H1 (cell line): ENCODE results near the gene KLF18. TPM values are rescaled to one million over a fixed set of nuclear protein-coding genes. Genes with fewer than 3 reads are reported as not detected.

Experiments
- CTCF ChIA-PET: fragments of 300-600 bp; sonication (Branson Sonifier 250); formaldehyde crosslinking; loops from one replicate; lab custom pipeline; 2021; ENCODE audit not compliant: partially characterized antibody; lab: Charles Lee
- POLR2A ChIA-PET: fragments of 300-600 bp; sonication (Branson Sonifier 250); formaldehyde crosslinking; loops from one replicate; lab custom pipeline; 2021; ENCODE audit warnings: inconsistent platforms; ENCODE audit not compliant: partially characterized antibody; lab: Charles Lee
- DNase-seq, 2 experiments: peaks; one replicate each; pipeline versions ENCODE4 v3.0.0 to v3.0.0-alpha.2; 2010 to 2022; ENCODE audit warnings: low spot score in 2 of 2, low read depth in 1 of 2, mixed read lengths in 1 of 2
- FAIRE-seq: peaks from 2 replicates; lab custom pipeline; 2011; peaks lifted over from hg19 to GRCh38; lab: Jason Lieb, UNC
- H2AFZ ChIP-seq: 2 replicates; pipeline ENCODE4 v1.8.1; 2012; ENCODE audit warnings: low read length, inconsistent platforms
- H2AK5ac ChIP-seq: 2 replicates; pipeline ENCODE4 v1.6.1; 2013; ENCODE audit warnings: low read depth, low read length
- H2BK120ac ChIP-seq: replicated peaks from 2 replicates; pipeline ENCODE3; 2013; ENCODE audit warnings: low read depth, low read length, inconsistent platforms
- H2BK12ac ChIP-seq: 2 replicates; pipeline ENCODE4 v1.6.1; 2013; ENCODE audit warnings: low read depth, low read length
- H2BK15ac ChIP-seq: 2 replicates; pipeline ENCODE4 v1.6.1; 2013; ENCODE audit warnings: low read length
- H2BK20ac ChIP-seq: 2 replicates; pipeline ENCODE4 v1.6.1; 2013; ENCODE audit warnings: low read length
- H2BK5ac ChIP-seq: 2 replicates; pipeline ENCODE4 v1.6.1; 2013; ENCODE audit warnings: low read depth, low read length
- H3K14ac ChIP-seq: 2 replicates; pipeline ENCODE4 v1.6.1; 2013; ENCODE audit warnings: inconsistent platforms; ENCODE audit not compliant: insufficient read length
- H3K18ac ChIP-seq: 2 replicates; pipeline ENCODE4 v1.6.1; 2013; ENCODE audit warnings: low read length; ENCODE audit errors: extremely low read depth
- H3K23ac ChIP-seq: 2 replicates; pipeline ENCODE4 v1.6.1; 2013; ENCODE audit warnings: inconsistent platforms; ENCODE audit not compliant: insufficient read length
- H3K23me2 ChIP-seq: 2 replicates; pipeline ENCODE4 v1.6.1; 2013; ENCODE audit warnings: low read depth, low read length
- H3K27ac ChIP-seq: 2 replicates; pipeline ENCODE4 v1.6.1; 2011; ENCODE audit warnings: low read depth, low read length, inconsistent platforms
- H3K27me3 ChIP-seq, 4 experiments: replicated peaks in 1 of 4; 1 replicate in 1 of 4; 2 replicates in 3 of 4; pipeline versions ENCODE4 v1.6.1 to v1.8.1; 2011 to 2013; ENCODE audit warnings: low read length in 3 of 4, mild to moderate bottlenecking in 3 of 4, inconsistent platforms in 2 of 4, mixed read lengths in 2 of 4, moderate library complexity in 1 of 4; ENCODE audit not compliant: control insufficient read depth in 3 of 4, insufficient read depth in 3 of 4; ENCODE audit errors: extremely low read depth in 1 of 4
- H3K36me3 ChIP-seq, 4 experiments: 2 replicates each; pipeline versions ENCODE4 v1.6.1 to v1.8.1; 2011 to 2013; ENCODE audit warnings: mild to moderate bottlenecking in 4 of 4, low read length in 3 of 4, moderate library complexity in 2 of 4, control low read depth in 1 of 4, inconsistent platforms in 1 of 4; ENCODE audit not compliant: insufficient read depth in 4 of 4, control insufficient read depth in 2 of 4
- H3K4ac ChIP-seq: replicated peaks from 2 replicates; pipeline ENCODE3; 2013; ENCODE audit warnings: low read length, low read depth, mixed read lengths, inconsistent platforms; ENCODE audit not compliant: insufficient read length
- H3K4me1 ChIP-seq, 4 experiments: replicated peaks in 1 of 4; 1 replicate in 1 of 4; 2 replicates in 3 of 4; pipeline versions ENCODE4 v1.6.1 to v1.8.1; 2011 to 2013; ENCODE audit warnings: low read length in 3 of 4, inconsistent platforms in 2 of 4, mixed read lengths in 1 of 4; ENCODE audit not compliant: insufficient read depth in 4 of 4, control insufficient read depth in 3 of 4
- H3K4me2 ChIP-seq, 2 experiments: 2 replicates each; pipeline versions ENCODE4 v1.6.1 to v1.8.1; 2011 to 2013; ENCODE audit warnings: low read depth in 2 of 2, low read length in 2 of 2, control low read depth in 1 of 2, inconsistent platforms in 1 of 2, mild to moderate bottlenecking in 1 of 2; ENCODE audit not compliant: insufficient read depth in 1 of 2
- H3K4me3 ChIP-seq, 4 experiments: fragments of 200-600, 300-600 bp in 1 of 4; sonication (generic), shearing (Covaris generic), sonication (Bioruptor Twin) in 1 of 4; 2 replicates each; pipeline versions ENCODE4 v1.5.1 to v1.8.1; 2011 to 2016; ENCODE audit warnings: low read length in 4 of 4, low read depth in 3 of 4, control low read depth in 2 of 4, inconsistent platforms in 2 of 4, mild to moderate bottlenecking in 2 of 4, mixed read lengths in 1 of 4, moderate library complexity in 1 of 4; ENCODE audit not compliant: insufficient read depth in 2 of 4; ENCODE audit errors: extremely low read depth in 1 of 4
- H3K56ac ChIP-seq: replicated peaks from 2 replicates; pipeline ENCODE3; 2013; ENCODE audit warnings: low read depth, mild to moderate bottlenecking, mixed read lengths, low read length, inconsistent platforms; ENCODE audit not compliant: insufficient read length
- H3K79me1 ChIP-seq: 2 replicates; pipeline ENCODE4 v1.6.1; 2013; ENCODE audit warnings: low read depth, low read length, control low read depth
- H3K79me2 ChIP-seq, 2 experiments: 2 replicates each; pipeline versions ENCODE4 v1.6.1 to v1.8.1; 2012 to 2013; ENCODE audit warnings: low read length in 2 of 2, mild to moderate bottlenecking in 2 of 2, inconsistent platforms in 1 of 2; ENCODE audit not compliant: insufficient read depth in 2 of 2, control insufficient read depth in 1 of 2
- H3K9ac ChIP-seq, 4 experiments: replicated peaks in 1 of 4; 1 replicate in 1 of 4; 2 replicates in 3 of 4; pipeline versions ENCODE4 v1.6.1 to v1.8.1; 2011 to 2013; ENCODE audit warnings: low read depth in 3 of 4, low read length in 3 of 4, control low read depth in 2 of 4, mild to moderate bottlenecking in 2 of 4, moderate library complexity in 2 of 4, inconsistent platforms in 1 of 4; ENCODE audit errors: extremely low read depth in 1 of 4
- H3K9me3 ChIP-seq, 2 experiments: 2 replicates each; pipeline versions ENCODE4 v1.6.1 to v1.8.1; 2012 to 2013; ENCODE audit warnings: mild to moderate bottlenecking in 2 of 2, moderate library complexity in 2 of 2, control low read depth in 1 of 2, inconsistent platforms in 1 of 2, low read depth in 1 of 2, low read length in 1 of 2, mixed read lengths in 1 of 2; ENCODE audit not compliant: insufficient read depth in 2 of 2
- H4K20me1 ChIP-seq, 2 experiments: replicated peaks in 1 of 2; 2 replicates each; pipeline versions ENCODE3 to v1.8.1; 2011 to 2013; ENCODE audit warnings: inconsistent platforms in 2 of 2, low read length in 2 of 2, mild to moderate bottlenecking in 1 of 2; ENCODE audit not compliant: insufficient read depth in 2 of 2, control insufficient read depth in 1 of 2
- H4K5ac ChIP-seq: 2 replicates; pipeline ENCODE4 v1.6.1; 2013; ENCODE audit warnings: low read length, low read depth, mixed read lengths, inconsistent platforms; ENCODE audit not compliant: insufficient read length
- H4K8ac ChIP-seq: 2 replicates; pipeline ENCODE4 v1.8.0; 2013; ENCODE audit warnings: mild to moderate bottlenecking, moderate library complexity, low read length, inconsistent platforms; ENCODE audit not compliant: insufficient read depth; ENCODE audit errors: extremely low read depth
- H4K91ac ChIP-seq: replicated peaks from 2 replicates; pipeline ENCODE3; 2013; ENCODE audit warnings: low read length, mixed read lengths, inconsistent platforms; ENCODE audit not compliant: insufficient read length
- BCL11A ChIP-seq, 2 experiments: IDR thresholded peaks; one replicate each; pipeline ENCODE4 v1.6.1; 2011; ENCODE audit warnings: low read depth in 2 of 2, low read length in 2 of 2, mild to moderate bottlenecking in 2 of 2
- EP300 ChIP-seq, 2 experiments: IDR thresholded peaks; 1 replicate in 1 of 2; 2 replicates in 1 of 2; pipeline ENCODE4 v1.6.1; 2011 to 2012; ENCODE audit warnings: low read depth in 2 of 2, low read length in 2 of 2, mild to moderate bottlenecking in 2 of 2, borderline replicate concordance in 1 of 2, inconsistent platforms in 1 of 2, moderate library complexity in 1 of 2
- WGBS, 2 experiments: shearing (Covaris generic) in 1 of 2; methylation state at CpG; one replicate each; pipeline versions ENCODE4 v1.1.6 to v1.1.7; 2013 to 2015; ENCODE audit warnings: low lambda C conversion rate in 2 of 2, mixed read lengths in 2 of 2, inconsistent platforms in 1 of 2, low coverage in 1 of 2, missing lambda C conversion rate in 1 of 2; ENCODE audit not compliant: insufficient replicate concordance in 2 of 2, insufficient coverage in 1 of 2, insufficient read length in 1 of 2; ENCODE audit errors: extremely low coverage in 1 of 2, missing lambda C conversion rate in 1 of 2; 5-methylcytosine and 5-hydroxymethylcytosine counted together
- polyA plus RNA-seq, 7 experiments: library from polyadenylated mRNA; depleted of rRNA in 3 of 7; stranded (reverse) in 5 of 7; unstranded in 2 of 7; fragments of >200 nt in 5 of 7; fragments of 200-250 nt in 2 of 7; gene quantifications; 1 replicate in 5 of 7; 2 replicates in 1 of 7; 4 replicates in 1 of 7; pipeline versions ENCODE4 v1.2.1 to v1.2.3, GENCODE V29; 2011 to 2013; ENCODE audit warnings: missing spikeins in 2 of 7, mixed read lengths in 2 of 7
- total RNA-seq: library from RNA; stranded (reverse); fragmentation: NEBNext Ultra II Directional; extraction: Animal tissue kit (Norgen Biotek cat#: 25700); gene quantifications from 2 replicates; pipeline ENCODE4 v1.2.1, GENCODE V29; 2021

KLF18 gene
- total and polyA plus RNA-seq, 2 of the 8 experiments (the other 6 are each of a cell fraction or from before 2014, with no cell fraction given): 0.09 to 0.15 TPM

GRCh38 chr1:44114098-44114497 is 27.3 kb downstream of the KLF18 start:
- H3K9me3 ChIP-seq: no peaks in the 10 kb centered on the region
- no peaks in the 10 kb centered on the region for H3K79me1 ChIP-seq
- H3K4me2 ChIP-seq: no peak overlapping the region
- ChIA-PET POLR2A (no interaction called here), CTCF (interaction anchor here (1.0 to 1.1 kb wide), 2 partner anchors 10 to 84 kb away, joined by 3 read pairs; no protein-coding TSS in a partner anchor)
- H2BK15ac ChIP-seq: no peak overlapping the region
- no peak overlapping the region for H2BK5ac ChIP-seq
- H3K23me2 ChIP-seq: no peaks in the 10 kb centered on the region
- H3K56ac ChIP-seq: no peak overlapping the region
- no peak overlapping the region for H3K4me3 ChIP-seq
- H2AFZ ChIP-seq: no peak overlapping the region
- no peak overlapping the region for H4K8ac ChIP-seq
- TF ChIP-seq BCL11A (IDR thresholded peaks at IDR 0.05; ENCODE audit: low read depth in 2 of 2, low read length in 2 of 2) (no peak), EP300 (IDR thresholded peaks at IDR 0.05; ENCODE audit: borderline replicate concordance in 1 of 2, low read depth in 2 of 2, low read length in 2 of 2) (no peak)
- no peak overlapping the region for H3K27ac ChIP-seq
- no peak overlapping the region for H2BK120ac ChIP-seq
- no peak overlapping the region for H3K9ac ChIP-seq
- no peaks in the 10 kb centered on the region for H4K20me1 ChIP-seq
- no peaks in the 10 kb centered on the region for H3K79me2 ChIP-seq
- WGBS, 2 experiments: 86% methylated on average over 7 of the region's 7 CpGs; no CpG with 5 or more reads in 1 of the 2 experiments
- no peaks in the 10 kb centered on the region for H3K4me1 ChIP-seq
- no peak overlapping the region for H3K18ac ChIP-seq
- H4K91ac ChIP-seq: no peak overlapping the region
- FAIRE-seq: no peak
- H2AK5ac ChIP-seq: no peak overlapping the region
- no peak overlapping the region for H3K23ac ChIP-seq
- H3K36me3 ChIP-seq: no peaks in the 10 kb centered on the region
- no peak overlapping the region for H3K4ac ChIP-seq
- H3K14ac ChIP-seq: no peak overlapping the region
- H4K5ac ChIP-seq: no peak overlapping the region
- no peak overlapping the region for H2BK12ac ChIP-seq
- DNase-seq: no peak
- no peak overlapping the region for H2BK20ac ChIP-seq
- no peaks in the 10 kb centered on the region for H3K27me3 ChIP-seq
